ENCODE measurements around the gene CSMD2.

The CSMD2 gene

GRCh38 chr1:33668695-33669094, 496.3 kb downstream of the CSMD2 start:
- no peak overlapping the region for H2AFZ ChIP-seq (ENCODE audit: low read depth, low read length, severe bottlenecking)
- H3K9ac ChIP-seq (ENCODE audit: low read length): no peak overlapping the region
- H3K9me2 ChIP-seq (replicated peaks; ENCODE audit: insufficient read depth, low read length): no peaks in the 10 kb centered on the region

GRCh38 chr1:33667386-33668282, 497.4 kb downstream of the CSMD2 start:
- H3K9me2 ChIP-seq (replicated peaks; ENCODE audit: insufficient read depth, low read length): no peaks in the 10 kb centered on the region
- H3K27ac ChIP-seq (ENCODE audit: low read depth, low read length): no peak overlapping the region
- no peaks in the 10 kb centered on the region for H3K36me3 ChIP-seq (ENCODE audit: low read length)
- H2AFZ ChIP-seq (ENCODE audit: low read depth, low read length, severe bottlenecking): no peak overlapping the region
- H3K9ac ChIP-seq (ENCODE audit: low read length): no peak overlapping the region
- H3K27me3 ChIP-seq (ENCODE audit: low read length): no peaks in the 10 kb centered on the region; the same call in 1 of the 2 replicates
- no peaks in the 10 kb centered on the region for H3K9me3 ChIP-seq (ENCODE audit: insufficient read depth, low read length)
- H3K4me3 ChIP-seq (ENCODE audit: insufficient read depth, low read length, poor library complexity, severe bottlenecking): no peak overlapping the region
- no peak overlapping the region for H3K4me2 ChIP-seq (ENCODE audit: low read depth, low read length, poor library complexity, severe bottlenecking)
- H3F3A ChIP-seq (ENCODE audit: insufficient read depth): no peaks in the 10 kb centered on the region
- TF ChIP-seq, protein P1, sequence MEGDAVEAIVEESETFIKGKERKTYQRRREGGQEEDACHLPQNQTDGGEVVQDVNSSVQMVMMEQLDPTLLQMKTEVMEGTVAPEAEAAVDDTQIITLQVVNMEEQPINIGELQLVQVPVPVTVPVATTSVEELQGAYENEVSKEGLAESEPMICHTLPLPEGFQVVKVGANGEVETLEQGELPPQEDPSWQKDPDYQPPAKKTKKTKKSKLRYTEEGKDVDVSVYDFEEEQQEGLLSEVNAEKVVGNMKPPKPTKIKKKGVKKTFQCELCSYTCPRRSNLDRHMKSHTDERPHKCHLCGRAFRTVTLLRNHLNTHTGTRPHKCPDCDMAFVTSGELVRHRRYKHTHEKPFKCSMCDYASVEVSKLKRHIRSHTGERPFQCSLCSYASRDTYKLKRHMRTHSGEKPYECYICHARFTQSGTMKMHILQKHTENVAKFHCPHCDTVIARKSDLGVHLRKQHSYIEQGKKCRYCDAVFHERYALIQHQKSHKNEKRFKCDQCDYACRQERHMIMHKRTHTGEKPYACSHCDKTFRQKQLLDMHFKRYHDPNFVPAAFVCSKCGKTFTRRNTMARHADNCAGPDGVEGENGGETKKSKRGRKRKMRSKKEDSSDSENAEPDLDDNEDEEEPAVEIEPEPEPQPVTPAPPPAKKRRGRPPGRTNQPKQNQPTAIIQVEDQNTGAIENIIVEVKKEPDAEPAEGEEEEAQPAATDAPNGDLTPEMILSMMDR (IDR thresholded peaks at IDR 0.05; ENCODE audit: insufficient read depth, low read length, poor library complexity, severe bottlenecking): no peak
- no peak for TF ChIP-seq EZH2phosphoT487 (conservative IDR thresholded peaks at IDR 0.05; ENCODE audit: low read length)
- H4K20me1 ChIP-seq (ENCODE audit: low read depth, low read length): no peaks in the 10 kb centered on the region
- H3K79me2 ChIP-seq (ENCODE audit: insufficient read depth, low read length): no peaks in the 10 kb centered on the region

More at GRCh38 chr1:33668695-33669094, 496.3 kb downstream of the CSMD2 start:
- no peak overlapping the region for H3K4me2 ChIP-seq (ENCODE audit: low read depth, low read length, poor library complexity, severe bottlenecking)
- H3F3A ChIP-seq (ENCODE audit: insufficient read depth): no peaks in the 10 kb centered on the region
- H3K79me2 ChIP-seq (ENCODE audit: insufficient read depth, low read length): no peaks in the 10 kb centered on the region
- no peak overlapping the region for H3K4me3 ChIP-seq (ENCODE audit: insufficient read depth, low read length, poor library complexity, severe bottlenecking)
- H3K27me3 ChIP-seq (ENCODE audit: low read length): no peaks in the 10 kb centered on the region; the same call in 1 of the 2 replicates
- H4K20me1 ChIP-seq (ENCODE audit: low read depth, low read length): no peaks in the 10 kb centered on the region
- no peak for TF ChIP-seq EZH2phosphoT487 (conservative IDR thresholded peaks at IDR 0.05; ENCODE audit: low read length)
- TF ChIP-seq, protein P1 (IDR thresholded peaks at IDR 0.05; ENCODE audit: insufficient read depth, low read length, poor library complexity, severe bottlenecking): no peak
- no peaks in the 10 kb centered on the region for H3K9me3 ChIP-seq (ENCODE audit: insufficient read depth, low read length)
- H3K36me3 ChIP-seq (ENCODE audit: low read length): no peaks in the 10 kb centered on the region
- no peak overlapping the region for H3K27ac ChIP-seq (ENCODE audit: low read depth, low read length)

DNA sequence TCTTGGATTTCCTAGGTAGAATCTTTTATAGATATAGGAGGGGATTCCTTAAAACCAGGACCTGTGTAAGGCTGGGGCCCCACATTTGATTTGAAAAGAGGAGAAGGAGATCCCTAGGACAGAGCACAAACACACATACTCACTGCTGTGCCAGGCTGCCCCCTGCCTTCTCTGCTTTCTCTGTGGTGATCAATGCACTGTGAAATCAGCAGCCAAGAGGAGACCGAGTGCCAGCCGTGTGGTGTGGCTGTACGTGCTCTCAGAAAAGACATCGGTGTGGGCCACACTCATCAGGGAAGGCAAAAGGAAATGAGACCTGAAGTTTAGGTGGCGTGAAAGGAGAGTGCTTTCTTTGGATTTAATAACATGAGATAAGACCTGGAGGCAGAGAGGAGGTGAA, 498.4 kb downstream of the CSMD2 start:
- no peak overlapping the region for H3K27ac ChIP-seq (ENCODE audit: low read depth, low read length)
- H3K27me3 ChIP-seq (ENCODE audit: low read length): no peaks in the 10 kb centered on the region; the same call in 1 of the 2 replicates
- TF ChIP-seq, protein P1 (IDR thresholded peaks at IDR 0.05; ENCODE audit: insufficient read depth, low read length, poor library complexity, severe bottlenecking): no peak
- no peak for TF ChIP-seq EZH2phosphoT487 (conservative IDR thresholded peaks at IDR 0.05; ENCODE audit: low read length)

More for the DNA sequence above, 498.4 kb downstream of the CSMD2 start:
- Histone ChIP-seq H3F3A (ENCODE audit: insufficient read depth) (no peaks in the 10 kb centered on the region), H3K4me3 (ENCODE audit: insufficient read depth, low read length, poor library complexity, severe bottlenecking) (no peak overlapping the region), H3K9me2 (replicated peaks; ENCODE audit: insufficient read depth, low read length) (no peaks in the 10 kb centered on the region), H4K20me1 (ENCODE audit: low read depth, low read length) (no peaks in the 10 kb centered on the region), H3K79me2 (ENCODE audit: insufficient read depth, low read length) (no peaks in the 10 kb centered on the region), H3K9me3 (ENCODE audit: insufficient read depth, low read length) (no peaks in the 10 kb centered on the region), H3K9ac (ENCODE audit: low read length) (no peak overlapping the region), H3K36me3 (ENCODE audit: low read length) (no peaks in the 10 kb centered on the region), H2AFZ (ENCODE audit: low read depth, low read length, severe bottlenecking) (no peak overlapping the region), H3K4me2 (ENCODE audit: low read depth, low read length, poor library complexity, severe bottlenecking) (no peak overlapping the region)
